ENCODE measurements around the gene FIZ1.
"Not testable (repeated sequence)": the region's sequence is repeated elsewhere in the genome, so short reads cannot be mapped to it uniquely, and the experiment has no call there.

FIZ1 gene

DNA sequence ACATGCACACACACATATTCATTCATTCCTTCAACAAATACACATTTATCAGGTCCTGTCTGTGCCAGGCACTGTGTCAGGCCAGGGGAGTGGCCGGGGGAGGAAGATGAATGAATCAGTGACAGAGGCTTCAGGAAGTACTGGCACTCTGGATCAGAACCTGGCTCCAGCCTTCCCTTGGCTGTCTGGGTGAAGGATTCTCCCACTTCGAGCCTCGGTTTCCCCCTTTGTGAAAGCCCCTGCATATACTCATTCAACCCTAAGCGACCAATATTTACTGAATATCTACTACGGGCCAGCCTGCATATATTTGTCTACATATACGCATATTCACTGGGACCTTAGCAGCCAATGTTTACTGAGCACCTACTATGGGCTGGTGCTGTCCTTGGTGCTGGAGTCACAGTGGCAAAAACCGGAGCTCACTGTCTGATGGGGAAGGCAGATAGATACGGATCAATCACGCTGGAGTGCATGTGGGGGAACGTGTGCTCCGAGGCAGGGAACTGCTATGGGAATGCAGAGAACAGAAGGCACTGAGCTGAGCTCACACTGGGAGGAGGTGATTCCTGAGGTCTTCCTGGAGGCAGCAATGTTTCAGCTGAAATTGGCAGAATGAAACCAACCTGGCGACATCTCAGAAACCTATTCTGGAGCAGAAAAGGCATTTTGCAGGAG, 18.0 kb downstream of the FIZ1 start:
- in situ Hi-C loops (cut with HindIII; ENCODE audit: low pct_unique_long_range_greater_than_20kb, low sequenced_read_pairs) = no loop called here
- TF ChIP-seq JUND (IDR thresholded peaks at IDR 0.05; ENCODE audit: low read depth) = no peak
- DNase-seq (ENCODE audit: low read depth in 1 of 2, low spot score in 1 of 2) = peak in 1 of 2 experiments; percentile 85

GRCh38 chr19:55580628-55581144, 18.6 kb downstream of the FIZ1 start, which contains the start of gene ZNF579:
TSS of gene ZNF579 (minus strand) at chr19:55580848. CDS start at chr19:55579639, 1,209 bp downstream.
- TF ChIP-seq JUND (IDR thresholded peaks at IDR 0.05; ENCODE audit: low read depth) = no peak
- peak; percentile 67 to 89 for DNase-seq (ENCODE audit: low read depth in 1 of 2, low spot score in 1 of 2)
- in situ Hi-C loops (cut with HindIII; ENCODE audit: low pct_unique_long_range_greater_than_20kb, low sequenced_read_pairs) = no loop called here

- in situ Hi-C loops (cut with HindIII; ENCODE audit: low pct_unique_long_range_greater_than_20kb, low sequenced_read_pairs) = no loop called here
- no peak for TF ChIP-seq JUND (IDR thresholded peaks at IDR 0.05; ENCODE audit: low read depth)
- DNase-seq (ENCODE audit: low read depth in 1 of 2, low spot score in 1 of 2) = no peak
These were observed 19.3 kb downstream of the FIZ1 start for GRCh38 chr19:55579766-55580621.

GRCh38 chr19:55578761-55579747, 20.3 kb downstream of the FIZ1 start:
- no peak for TF ChIP-seq JUND (IDR thresholded peaks at IDR 0.05; ENCODE audit: low read depth)
- in situ Hi-C loops (cut with HindIII; ENCODE audit: low pct_unique_long_range_greater_than_20kb, low sequenced_read_pairs) = no loop called here

GRCh38 chr19:55578031-55578760, 21.1 kb downstream of the FIZ1 start:
- in situ Hi-C loops (cut with HindIII; ENCODE audit: low pct_unique_long_range_greater_than_20kb, low sequenced_read_pairs) = no loop called here
- no peak for DNase-seq (ENCODE audit: low read depth in 1 of 2, low spot score in 1 of 2)
- no peak for TF ChIP-seq JUND (IDR thresholded peaks at IDR 0.05; ENCODE audit: low read depth)

More at GRCh38 chr19:55578761-55579747, 20.3 kb downstream of the FIZ1 start:
- DNase-seq (ENCODE audit: low read depth in 1 of 2, low spot score in 1 of 2) = no peak

DNA sequence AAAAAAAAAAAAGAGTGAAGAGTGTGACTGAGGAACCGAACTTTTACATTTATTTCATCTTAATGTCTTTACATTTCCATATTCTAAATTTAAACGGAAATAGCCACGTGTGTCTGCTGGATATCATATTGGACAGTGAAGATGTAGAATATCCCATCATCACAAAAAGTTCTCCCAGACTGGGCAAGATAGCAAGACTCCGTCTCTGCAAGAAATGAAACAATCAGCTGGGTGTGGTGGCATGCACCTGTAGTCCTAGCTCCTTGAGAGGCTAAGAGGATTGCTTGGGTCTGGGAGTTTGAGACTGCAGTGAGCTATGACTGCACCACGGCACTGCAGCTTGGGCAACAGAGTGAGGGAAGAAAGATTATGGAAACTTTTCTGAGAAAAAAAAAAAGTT, 22.6 kb downstream of the FIZ1 start:
- TF ChIP-seq JUND (IDR thresholded peaks at IDR 0.05; ENCODE audit: low read depth) = no peak
- in situ Hi-C loops (cut with HindIII; ENCODE audit: low pct_unique_long_range_greater_than_20kb, low sequenced_read_pairs) = no loop called here
- DNase-seq (ENCODE audit: low read depth in 1 of 2, low spot score in 1 of 2) = no peak

DNA sequence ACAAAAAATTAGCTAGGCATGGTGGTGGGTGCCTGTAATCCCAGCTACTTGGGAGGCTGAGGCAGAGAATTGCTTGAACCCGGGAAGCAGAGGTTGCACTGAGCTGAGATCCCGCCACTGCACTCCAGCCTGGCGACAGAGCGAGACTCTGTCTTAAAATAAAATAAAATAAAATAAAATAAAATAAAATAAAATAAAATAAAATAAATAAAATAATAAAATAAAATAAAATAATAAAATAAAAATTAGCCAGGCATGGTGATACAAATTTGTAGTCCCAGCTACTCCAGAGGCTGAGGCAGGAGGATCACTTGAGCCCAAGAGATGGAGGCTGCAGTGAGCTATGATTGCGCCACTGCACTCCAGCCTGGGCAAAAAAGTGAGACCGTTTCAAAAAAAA, 25.4 kb downstream of the FIZ1 start:
- in situ Hi-C loops (cut with HindIII; ENCODE audit: low pct_unique_long_range_greater_than_20kb, low sequenced_read_pairs); DNase-seq (ENCODE audit: low read depth in 1 of 2, low spot score in 1 of 2): not testable (repeated sequence)

GRCh38 chr19:55569477-55569876, 29.8 kb downstream of the FIZ1 start:
- DNase-seq (ENCODE audit: low read depth in 1 of 2, low spot score in 1 of 2); in situ Hi-C loops (cut with HindIII; ENCODE audit: low pct_unique_long_range_greater_than_20kb, low sequenced_read_pairs): not testable (repeated sequence)

GRCh38 chr19:55567708-55568328, 31.5 kb downstream of the FIZ1 start:
- DNase-seq (ENCODE audit: low read depth in 1 of 2, low spot score in 1 of 2) = no peak
- in situ Hi-C loops (cut with HindIII; ENCODE audit: low pct_unique_long_range_greater_than_20kb, low sequenced_read_pairs) = no loop called here
- no peak for TF ChIP-seq JUND (IDR thresholded peaks at IDR 0.05; ENCODE audit: low read depth)

DNA sequence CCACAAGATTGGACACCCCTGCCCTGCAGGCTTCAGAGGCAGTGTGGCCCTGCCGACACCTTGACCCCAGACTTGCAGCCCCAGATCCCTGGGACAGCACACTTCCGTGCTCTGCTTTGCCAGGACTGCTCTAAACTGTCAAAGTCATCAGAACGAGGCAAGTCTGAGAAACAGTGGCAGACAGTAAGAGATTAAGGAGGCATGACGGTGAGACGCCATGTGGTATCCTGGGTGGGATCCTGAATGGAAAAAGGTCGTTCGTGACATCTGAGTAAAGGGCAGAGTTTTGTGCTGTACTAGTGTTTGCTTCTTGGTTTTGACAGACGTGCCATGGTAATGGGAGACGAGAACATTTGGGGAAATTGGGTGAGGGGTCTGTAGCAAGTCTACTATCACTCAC, 32.5 kb downstream of the FIZ1 start:
- in situ Hi-C loops (cut with HindIII; ENCODE audit: low pct_unique_long_range_greater_than_20kb, low sequenced_read_pairs) = no loop called here
- no peak for DNase-seq (ENCODE audit: low read depth in 1 of 2, low spot score in 1 of 2)
- TF ChIP-seq JUND (IDR thresholded peaks at IDR 0.05; ENCODE audit: low read depth) = no peak

- TF ChIP-seq JUND (IDR thresholded peaks at IDR 0.05; ENCODE audit: low read depth) = no peak
- in situ Hi-C loops (cut with HindIII; ENCODE audit: low pct_unique_long_range_greater_than_20kb, low sequenced_read_pairs) = no loop called here
- DNase-seq (ENCODE audit: low read depth in 1 of 2, low spot score in 1 of 2) = no peak
These were observed 36.0 kb downstream of the FIZ1 start for GRCh38 chr19:55563261-55563690.
